RPMI8226 (cell line): ENCODE results near the gene KDM2A.
"Not testable (repeated sequence)": the region's sequence is repeated elsewhere in the genome, so short reads cannot be mapped to it uniquely, and the experiment has no call there.

ENCODE experiments used
- DNase-seq: peaks from one replicate; pipeline ENCODE4 v3.0.0-alpha.2; 2015

Gene KDM2A

GRCh38 chr11:67118181-67118766 lies 789 bp upstream of the KDM2A start:
- peak; percentile 31 for DNase-seq

DNA sequence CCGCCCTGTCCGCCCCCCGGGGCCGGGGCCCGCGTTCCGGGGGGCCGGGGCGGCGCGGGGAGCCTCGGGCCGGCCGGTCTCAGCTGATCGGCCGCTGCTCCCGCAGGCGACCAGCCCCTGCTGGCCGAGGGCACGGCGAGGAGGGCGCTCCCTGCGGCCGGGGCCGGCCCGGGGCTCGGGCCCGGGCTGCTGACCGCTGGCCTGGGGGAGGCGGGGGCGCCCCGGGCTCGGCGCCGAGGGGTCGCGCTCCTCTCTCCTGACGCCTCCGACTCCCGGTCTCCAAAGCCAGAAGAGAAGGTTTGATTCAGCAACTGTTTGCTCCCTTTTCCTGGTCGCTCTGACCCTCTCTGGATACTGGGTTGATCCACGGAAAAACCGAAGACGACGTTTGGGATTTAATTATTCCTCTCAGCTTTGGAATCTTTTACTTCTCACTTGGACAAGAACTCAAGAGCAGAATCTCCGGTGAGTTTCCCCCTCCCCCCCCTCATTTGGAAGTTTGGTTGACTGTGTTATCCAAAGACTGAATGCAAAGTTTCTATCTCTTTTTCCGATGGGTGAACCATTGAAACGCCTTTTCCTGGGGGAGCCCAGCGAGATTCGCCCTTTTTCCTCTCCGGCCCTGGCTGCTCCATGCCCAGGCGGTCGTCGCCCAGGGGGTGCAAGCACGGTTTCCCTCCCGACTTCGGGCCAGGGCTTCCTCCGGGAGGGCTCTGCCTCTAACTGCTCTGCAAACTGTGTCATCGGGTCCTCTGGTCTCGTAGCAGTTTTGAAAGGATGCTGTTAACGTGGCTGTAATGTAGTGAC lies 725 bp downstream of the KDM2A start:
- DNase-seq, result peak; percentile 42

- no peak for DNase-seq
Observed at GRCh38 chr11:67120456-67120855, 1.4 kb downstream of the KDM2A start.

DNA sequence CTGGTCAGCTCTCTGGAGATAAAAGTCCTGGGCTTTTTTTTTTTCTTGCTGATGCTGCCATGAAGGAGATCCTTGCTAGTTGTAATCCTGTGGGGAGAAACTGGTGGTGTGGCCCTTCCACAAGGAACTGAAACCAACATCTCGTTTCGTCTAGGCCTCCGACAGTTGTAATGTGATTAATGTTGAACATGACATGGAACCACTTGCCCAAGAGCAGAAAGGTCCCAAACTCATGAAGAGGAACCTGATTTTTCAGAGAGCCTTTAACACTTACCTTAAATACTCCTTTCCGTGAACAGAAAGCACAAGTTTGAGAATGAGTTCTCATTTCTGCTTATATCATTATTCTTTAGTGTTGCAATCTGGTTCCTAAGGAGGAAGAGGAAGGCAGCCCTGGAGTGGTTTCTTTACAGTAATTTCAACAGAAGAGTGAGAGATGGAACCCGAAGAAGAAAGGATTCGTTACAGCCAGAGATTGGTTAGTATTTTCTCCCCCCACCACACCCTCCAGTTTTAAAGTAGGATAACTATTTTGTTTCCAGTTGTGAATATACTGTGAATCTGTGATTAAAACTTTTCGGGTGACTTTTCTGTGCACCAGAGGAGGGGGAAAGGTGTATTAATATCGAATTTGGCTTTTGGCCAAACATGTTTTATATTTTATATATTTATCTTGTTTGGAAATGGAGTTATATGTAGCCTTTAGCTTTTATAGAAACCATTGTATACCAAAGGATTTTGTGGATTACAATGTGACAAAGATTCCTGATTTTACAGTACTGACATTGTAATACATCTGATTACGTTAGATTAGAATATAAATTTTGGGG lies 2.0 kb downstream of the KDM2A start:
- peak; percentile 80 for DNase-seq

- DNase-seq, result not testable (repeated sequence)
Observed at GRCh38 chr11:67123801-67124200, 4.7 kb downstream of the KDM2A start.

DNA sequence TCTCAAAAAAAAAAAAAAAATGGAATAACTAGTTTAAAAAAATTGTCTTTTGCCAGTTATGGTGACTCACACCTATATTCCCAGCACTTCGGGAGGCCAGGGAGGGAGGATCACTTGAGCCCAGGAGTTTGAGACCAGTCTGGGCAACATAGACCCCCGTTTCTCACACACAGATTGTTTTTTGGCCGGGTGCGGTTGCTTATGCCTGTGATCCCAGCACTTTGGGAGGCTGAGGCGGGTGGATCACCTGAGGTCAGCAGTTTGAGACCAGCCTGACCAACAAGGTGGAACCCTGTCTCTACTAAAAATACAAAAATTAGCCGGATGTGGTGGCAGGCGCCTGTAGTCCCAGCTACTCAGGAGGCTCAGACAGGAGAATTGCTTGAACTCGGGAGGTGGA lies 7.2 kb downstream of the KDM2A start:
- not testable (repeated sequence) for DNase-seq

GRCh38 chr11:67126986-67127385 lies 7.9 kb downstream of the KDM2A start:
- DNase-seq, result no peak

DNA sequence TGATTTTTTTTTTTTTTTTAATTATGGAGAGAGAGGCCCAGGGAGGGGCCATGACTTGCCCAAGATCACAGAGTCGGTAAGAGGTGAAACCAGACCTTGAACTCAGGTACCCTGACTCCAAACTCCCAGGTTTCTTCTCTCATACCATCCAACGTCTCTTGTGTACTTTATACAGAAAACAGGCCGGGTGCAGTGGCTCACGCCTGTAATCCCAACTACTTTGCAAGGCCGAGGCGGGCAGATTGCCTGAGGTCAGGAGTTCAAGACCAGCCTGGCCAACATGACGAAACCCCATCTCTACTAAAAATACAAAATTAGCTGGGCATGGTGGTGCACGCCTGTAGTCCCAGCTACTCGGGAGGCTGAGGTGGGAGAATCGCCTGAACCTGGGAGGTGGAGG lies 11.8 kb downstream of the KDM2A start:
- not testable (repeated sequence) for DNase-seq

DNA sequence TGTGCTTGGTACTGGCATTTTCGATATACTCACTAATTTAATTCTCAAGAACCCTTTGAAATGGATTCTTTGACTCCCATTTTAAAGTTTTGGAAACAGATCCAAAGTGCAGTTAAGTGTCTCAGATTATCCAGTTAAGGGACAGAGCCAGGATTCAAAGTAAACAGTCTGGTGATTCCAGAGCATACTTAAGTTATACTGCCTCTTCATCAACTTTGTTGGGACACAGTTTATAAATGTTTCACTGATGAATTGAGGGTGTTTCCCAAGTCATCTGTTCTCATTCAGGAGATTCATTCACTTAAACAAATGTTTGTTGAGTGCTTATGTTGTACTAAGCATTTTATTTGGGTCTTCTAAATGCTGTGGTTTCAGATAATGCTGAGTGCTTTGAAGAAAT lies 17.1 kb downstream of the KDM2A start:
- no peak for DNase-seq

DNA sequence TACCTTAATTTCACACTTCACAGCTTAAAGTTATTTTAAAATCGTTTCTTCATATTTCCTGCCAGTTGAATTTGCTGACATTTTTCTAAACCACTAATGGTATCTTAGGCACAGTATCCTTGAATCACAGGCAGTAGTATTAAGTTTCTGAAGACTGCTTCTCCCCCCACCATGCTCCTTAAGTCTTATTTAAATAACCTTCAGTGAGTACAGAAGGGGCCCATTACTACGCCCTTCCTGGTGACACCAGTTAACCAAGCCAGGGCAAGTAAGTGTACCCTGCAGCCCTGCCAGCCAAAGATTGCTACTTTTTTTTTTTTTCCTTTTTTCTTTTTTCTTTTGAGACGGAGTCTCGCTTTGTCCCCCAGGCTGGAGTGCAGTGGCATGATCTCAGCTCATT lies 19.9 kb downstream of the KDM2A start:
- DNase-seq, result no peak

- DNase-seq, result no peak
Observed at GRCh38 chr11:67146516-67147226, 27.6 kb downstream of the KDM2A start.

GRCh38 chr11:67153971-67154370 lies 34.9 kb downstream of the KDM2A start:
- DNase-seq, result no peak

GRCh38 chr11:67154726-67155125 lies 35.7 kb downstream of the KDM2A start:
- no peak for DNase-seq

- DNase-seq, result no peak
Observed at GRCh38 chr11:67157691-67158090, 38.6 kb downstream of the KDM2A start.

DNA sequence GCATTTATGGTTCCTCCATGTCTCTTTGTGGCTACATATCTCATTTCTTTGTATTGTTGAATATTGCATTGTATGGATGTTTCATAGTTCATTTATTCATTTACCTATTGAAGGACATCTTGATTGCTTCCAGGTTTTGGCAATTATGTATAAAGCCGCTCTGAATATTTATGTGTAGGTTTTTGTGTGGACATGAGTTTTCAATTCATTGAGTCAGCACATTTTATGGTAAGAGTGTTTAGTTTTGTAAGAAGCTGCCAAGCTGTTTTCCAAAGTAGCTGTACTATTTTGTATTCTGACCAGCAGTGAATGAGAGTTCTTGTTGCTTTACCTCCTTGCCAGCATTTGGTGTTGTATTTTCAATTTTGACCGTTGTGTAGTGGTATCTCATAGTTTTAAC lies 39.2 kb downstream of the KDM2A start:
- DNase-seq, result no peak

DNA sequence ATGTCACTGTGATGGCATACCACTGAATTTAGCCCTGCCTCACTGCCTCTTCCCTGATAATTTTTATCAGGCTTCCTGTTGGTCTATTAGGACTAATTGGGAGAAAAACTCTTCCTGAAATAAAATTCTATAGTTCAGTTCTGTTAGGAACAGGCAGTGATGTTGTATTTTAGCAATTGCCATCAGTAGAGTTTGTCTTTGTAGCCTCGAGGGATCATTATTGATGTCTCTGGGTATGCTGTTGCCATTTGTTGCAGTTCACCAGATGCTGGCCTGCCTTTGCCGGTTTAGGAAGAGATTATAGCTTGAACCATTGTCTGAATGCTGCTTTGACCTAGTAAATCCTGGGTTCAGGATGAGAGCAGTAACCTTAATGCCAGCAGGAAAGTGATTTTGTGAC lies 41.0 kb downstream of the KDM2A start:
- no peak for DNase-seq

DNA sequence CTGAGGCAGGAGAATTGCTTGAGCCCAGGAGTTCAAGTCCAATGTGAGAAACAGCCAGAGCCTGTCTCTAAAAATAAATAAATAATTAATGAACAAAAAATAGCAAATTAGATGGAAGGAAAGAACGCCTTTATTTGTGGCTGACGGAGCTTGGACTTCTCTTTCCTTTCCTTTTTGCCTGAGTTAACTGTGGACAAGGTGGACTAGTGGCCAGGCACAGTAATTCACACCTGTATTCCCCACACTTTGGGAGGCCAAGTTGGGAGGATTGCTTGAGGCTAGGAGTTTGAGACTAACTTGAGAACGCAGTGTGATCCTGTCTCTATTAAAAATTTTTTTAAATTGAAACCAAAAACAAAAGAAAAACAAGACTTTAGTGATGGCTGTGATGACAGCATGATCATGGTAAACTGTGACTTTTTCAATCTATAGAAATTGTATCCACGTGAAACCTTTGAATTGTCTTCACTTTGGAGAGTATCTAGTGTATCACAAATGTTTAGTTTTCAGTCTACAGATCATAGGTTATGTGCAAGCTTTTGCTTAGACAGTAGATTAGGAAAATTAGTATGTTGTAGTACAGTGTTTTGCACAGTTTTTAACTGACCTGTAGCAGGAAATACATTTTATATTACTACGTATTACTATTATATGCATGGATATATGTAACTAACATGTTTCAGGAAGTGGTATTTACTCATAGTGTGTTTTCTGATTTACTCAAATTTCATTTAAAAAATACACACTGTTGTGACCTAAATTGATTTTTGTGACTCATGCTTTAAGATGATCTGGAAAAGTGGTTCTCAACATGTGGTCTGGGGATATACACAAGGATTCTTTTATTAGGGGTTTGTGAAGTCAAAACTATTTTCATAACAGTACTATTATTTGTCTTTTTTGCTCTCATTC lies 42.1 kb downstream of the KDM2A start:
- DNase-seq, result no peak

- no peak for DNase-seq
Observed at GRCh38 chr11:67163006-67163405, 43.9 kb downstream of the KDM2A start.

DNA sequence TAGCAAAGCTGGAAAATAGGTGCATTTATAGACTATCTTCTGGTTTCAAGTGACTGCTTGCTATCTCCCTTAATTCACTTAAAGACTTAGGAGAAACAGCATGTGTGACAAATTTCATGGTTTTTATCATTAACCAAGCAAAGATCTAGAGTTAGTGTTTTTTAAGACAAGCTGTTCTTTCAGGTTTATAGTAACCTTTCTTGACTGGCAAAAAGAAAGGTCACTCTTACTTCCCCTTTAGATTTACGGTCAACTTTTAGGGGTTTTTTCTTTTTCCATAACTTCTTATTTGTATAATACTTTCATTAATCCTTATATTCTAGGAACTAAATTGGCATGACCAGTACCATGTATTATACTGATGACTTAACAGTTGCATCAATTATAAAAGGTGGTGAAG lies 46.6 kb downstream of the KDM2A start:
- no peak for DNase-seq

DNA sequence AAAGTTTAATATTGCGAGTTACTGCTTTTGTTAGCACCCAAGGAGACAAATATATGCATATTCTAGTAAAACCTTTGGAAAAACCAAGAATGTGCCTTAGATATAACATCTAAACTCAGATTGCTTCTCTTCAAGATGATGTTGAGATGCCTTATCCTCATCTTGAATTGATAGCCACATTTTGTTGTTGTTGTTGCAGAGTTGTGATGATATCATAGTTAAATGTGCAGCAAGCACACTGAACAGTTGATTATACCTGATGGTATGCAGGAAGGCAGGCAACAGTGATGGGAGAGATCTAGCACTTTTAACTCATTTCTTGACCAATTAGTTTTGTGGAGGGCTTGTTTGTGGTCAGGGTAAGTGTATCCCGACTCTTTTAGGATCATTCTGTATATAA lies 48.0 kb downstream of the KDM2A start:
- no peak for DNase-seq

DNA sequence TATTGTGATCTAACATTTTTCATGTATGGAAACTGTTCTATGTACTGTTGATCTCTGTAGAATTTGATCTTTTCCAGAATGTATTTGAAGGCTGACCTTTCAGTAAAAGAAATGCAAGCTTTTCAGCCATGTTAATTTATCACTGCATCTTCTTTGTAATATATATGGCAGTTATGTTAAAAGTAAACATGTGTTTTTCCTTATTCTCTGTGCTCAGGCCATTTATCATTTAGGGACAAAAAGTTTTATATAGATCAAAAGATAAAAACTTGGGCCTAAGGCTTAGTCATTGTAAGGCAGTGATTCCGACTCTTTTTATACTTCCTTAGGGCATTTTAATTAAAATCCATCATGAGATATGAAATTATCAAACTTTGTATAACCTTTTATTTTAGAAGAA lies 48.7 kb downstream of the KDM2A start:
- DNase-seq, result no peak

DNA sequence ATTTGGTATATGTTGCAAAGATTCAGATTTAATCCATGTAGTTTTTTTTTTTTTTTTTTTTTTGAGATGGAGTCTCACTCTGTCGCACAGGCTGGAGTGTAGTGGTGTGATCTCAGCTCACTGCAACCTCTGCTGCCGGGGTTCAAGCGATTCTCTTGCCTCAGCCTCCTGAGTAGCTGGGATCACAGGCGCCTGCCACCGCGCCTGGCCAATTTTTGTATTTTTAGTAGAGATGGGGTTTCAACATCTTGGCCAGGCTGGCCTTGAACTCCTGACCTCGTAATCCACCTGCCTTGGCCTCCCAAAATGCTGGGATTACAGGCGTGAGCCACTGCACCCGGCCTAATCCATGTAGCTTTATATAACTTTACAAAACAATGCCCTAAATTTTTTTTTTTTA lies 49.8 kb downstream of the KDM2A start:
- DNase-seq, result not testable (repeated sequence)
